Hematopoietic multipotent progenitor cell treated with erythropoietin and hydrocortisone succinate and interleukin-3 and kit ligand, for 6 days (in vitro differentiated cells): ENCODE results near the gene OGG1.

ENCODE experiments used
- DNase-seq: peaks from one replicate; pipeline ENCODE4 v3.0.0-alpha.2; 2015

OGG1 gene

DNA sequence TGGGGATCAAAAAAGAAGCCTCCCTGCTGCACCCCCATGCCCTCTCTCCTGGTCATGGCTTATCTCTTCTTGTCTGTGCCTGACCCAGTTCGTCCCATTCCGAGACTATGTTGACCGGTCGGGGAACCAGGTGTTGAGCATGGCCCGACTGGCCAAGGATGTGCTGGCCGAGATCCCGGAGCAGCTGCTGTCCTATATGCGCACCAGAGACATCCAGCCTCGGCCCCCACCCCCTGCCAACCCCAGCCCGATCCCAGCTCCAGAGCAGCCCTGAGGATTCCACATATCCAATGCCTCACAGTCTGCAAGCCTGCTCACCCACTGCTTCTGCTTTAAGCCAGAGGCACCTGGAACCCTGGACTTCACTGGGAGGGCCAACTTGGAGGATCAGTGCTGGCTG, 20.3 kb upstream of the OGG1 start:
- no peak for DNase-seq

DNA sequence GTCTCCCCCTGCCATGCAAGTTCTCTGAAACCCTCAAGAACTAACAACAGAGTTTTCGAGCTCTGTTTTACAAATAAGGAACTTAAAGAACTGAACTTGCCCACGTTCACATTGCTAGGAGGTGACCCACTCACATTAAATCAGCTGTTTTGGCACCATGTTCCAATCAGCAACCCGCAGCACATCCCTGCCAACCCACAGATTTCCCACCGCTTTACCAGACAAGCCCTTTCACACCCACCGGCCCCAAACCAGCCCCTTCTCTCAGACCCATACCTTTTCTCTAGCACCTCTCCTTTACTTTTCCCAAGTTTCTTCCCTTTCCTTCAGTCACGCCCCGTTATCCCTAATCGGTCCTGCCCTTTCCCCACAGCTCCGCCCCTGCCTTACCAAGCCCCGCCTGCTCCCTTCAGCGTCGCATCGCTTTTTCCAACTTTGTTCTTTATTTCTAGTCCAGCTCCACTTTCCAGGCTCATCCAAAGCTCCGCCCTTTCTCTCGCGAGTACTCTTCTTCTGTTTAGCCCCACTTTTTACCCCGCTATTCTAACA, 19.0 kb upstream of the OGG1 start:
- no peak for DNase-seq

DNA sequence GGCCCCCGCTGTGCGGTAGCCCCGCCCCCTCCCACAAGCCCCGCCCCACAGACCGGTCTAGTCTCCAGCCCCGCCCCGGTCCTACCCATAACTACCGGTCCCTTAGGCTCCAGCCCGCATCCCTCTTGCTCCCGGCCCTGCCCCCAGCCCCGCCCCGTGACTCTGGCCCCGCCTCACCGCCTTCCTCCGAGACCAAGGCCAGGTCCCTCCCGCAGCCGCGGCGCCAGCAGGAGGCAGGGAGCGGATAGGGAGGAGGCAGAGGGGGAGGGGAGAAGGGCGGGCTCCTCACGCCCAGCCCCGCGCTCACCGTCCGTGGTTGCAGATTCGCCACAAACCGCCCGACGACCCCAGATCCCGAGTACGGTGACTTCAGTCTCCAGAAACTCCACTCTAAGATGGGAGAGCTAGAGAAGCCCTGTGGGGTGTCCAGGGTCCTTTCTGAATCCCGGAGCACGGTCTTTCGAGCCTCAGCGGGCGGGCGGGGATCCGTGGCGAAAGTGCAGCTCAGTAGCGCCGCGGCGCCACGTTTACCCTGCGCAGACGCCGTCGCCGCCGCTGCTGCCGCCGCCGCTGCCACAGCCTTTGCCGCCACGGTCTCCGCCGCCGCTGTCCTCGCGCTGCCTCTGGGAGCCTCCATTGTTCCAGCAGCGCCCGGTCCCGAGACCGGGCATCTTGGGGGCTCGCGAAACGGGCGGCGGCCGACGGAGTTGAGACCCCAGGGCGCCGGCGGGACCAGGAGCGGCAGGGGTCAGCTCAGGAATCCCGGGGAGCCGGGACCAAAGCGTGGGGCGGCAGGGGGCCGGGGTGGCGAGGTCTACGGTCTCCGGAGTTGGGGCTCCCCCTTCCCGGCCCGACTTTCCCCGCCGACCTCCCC, 18.3 kb upstream of the OGG1 start, which contains the start of gene BRPF1:
TSS of gene BRPF1 (plus strand) at position 530 of the 874 bp plus-strand sequence. CDS start 2,406 bp downstream, outside the sequence.
- DNase-seq = peak; percentile 100

DNA sequence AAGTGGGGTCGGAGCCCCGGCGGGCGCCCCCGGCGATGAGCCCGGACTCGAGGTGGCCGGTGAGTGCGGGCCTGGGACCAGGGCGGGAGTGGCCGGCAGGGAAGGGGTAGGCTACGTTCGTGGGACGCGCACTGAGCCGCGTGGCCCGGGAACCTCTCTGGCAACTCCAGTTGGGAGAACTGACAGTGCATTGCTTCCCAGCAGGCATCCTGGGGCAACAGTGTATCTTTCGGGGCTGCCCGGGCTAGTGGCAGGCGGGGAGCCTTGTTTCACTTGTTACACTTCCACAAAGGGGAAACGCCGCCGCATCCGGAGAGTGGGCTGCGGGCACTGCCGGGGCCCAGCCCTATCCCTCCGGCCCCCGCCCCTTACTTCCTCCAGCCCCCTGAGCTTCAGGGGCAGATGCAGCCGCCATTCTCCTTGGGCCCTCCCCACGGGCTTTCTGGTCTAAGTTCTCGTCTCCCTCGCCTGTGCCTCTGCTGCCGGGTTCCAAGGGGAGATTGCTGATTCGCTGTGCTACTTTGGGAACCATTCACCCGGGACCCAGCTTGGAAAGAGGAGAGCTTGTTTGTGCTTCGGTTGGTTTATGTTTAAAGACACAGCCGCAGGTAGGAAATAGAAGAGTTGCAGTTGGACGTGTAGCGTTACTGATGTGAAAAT, 17.5 kb upstream of the OGG1 start:
- peak; percentile 59 for DNase-seq

DNA sequence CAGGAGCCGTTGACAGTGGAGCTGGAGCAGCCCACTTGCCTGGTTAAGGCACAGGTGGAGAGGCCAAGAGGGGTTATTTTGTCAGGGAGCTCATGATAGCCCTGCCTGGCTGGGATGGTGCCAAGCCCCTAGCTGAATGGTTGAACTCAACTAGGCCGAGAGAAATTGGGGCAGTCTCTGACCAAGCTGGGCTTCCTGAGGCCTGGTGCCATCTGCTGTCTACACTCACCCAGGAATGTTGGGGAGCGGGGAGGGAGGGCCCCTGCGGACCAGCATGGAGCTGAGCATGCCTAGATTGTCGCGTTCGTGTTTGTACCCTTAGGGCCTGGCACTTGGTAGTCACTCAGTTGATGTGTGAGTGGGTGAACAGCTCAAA, 17.0 kb upstream of the OGG1 start:
- DNase-seq = peak; percentile 46

DNA sequence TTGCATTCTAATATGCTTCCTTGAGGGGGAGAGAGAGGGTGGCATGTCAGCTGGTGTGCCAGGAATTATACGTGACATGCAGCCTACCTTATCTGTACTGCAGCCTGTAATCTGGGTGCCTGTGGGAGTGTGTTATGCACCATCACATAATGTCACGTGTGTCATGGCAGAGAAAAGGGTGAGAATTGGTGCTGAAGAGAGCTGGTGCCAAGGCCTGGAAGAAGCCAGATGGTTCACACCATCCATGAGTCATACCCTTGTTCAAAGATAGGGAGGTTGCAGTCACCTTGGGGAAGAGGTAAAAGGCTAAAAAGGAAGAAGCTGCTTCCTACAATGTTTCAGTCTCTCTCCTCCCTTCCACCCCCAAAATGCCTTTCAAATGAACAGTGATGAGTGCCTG, 12.9 kb upstream of the OGG1 start:
- DNase-seq = peak; percentile 22

DNA sequence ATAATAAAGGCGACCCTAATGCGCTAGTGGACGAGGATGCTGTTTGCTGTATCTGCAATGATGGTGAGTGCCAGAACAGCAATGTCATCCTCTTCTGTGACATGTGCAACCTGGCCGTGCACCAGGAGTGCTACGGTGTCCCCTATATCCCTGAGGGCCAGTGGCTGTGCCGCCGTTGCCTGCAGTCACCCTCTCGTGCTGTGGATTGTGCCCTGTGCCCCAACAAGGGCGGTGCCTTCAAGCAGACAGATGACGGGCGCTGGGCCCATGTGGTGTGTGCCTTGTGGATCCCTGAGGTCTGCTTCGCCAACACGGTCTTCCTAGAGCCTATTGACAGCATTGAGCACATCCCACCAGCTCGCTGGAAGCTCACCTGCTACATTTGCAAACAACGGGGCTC, 10.6 kb upstream of the OGG1 start:
- DNase-seq = no peak

DNA sequence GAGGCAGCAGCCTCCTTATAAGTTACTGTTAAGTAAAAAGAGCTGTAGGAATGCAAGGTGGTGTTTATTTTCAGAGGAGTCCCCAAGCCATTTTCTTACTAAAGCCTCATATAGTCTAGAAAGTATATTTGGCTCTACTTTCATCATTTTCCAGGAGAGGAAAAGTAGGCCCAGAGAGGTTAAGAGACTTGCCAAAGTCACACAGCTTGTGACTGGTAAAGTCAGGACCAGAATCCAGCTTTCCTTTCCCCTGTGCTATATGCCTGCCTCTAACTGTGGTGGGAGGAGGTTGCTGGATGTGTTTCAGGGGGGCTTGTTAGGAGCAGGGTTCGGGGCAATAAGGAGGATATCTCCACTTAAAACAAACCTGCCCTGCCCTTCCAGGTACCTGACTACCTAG, 7.2 kb upstream of the OGG1 start:
- no peak for DNase-seq

DNA sequence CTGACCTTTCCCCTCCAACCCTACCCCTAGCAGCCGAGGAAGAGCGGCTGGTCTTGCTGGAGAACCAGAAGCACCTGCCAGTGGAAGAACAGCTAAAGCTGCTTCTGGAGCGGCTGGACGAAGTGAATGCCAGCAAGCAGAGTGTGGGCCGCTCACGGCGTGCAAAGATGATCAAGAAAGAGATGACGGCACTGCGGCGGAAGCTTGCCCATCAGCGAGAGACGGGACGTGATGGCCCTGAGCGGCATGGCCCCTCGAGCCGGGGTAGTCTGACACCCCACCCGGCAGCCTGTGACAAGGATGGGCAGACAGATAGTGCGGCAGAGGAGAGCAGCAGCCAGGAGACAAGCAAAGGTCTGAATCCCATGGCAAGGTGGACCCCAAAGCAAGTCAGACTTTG, 6.2 kb upstream of the OGG1 start:
- no peak for DNase-seq

DNA sequence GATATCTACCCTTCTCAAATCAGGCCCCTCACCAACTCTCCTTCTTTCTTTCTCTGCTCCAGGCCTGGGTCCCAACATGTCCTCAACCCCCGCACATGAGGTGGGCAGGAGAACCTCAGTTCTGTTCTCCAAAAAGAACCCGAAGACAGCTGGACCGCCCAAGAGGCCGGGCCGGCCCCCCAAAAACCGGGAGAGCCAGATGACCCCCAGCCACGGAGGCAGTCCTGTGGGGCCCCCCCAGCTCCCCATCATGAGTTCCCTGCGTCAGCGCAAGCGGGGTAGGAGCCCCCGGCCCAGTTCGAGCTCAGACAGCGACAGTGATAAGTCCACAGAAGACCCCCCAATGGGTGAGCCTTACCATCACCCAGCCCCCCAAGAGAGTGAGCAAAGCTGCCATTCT, 5.6 kb upstream of the OGG1 start:
- no peak for DNase-seq

DNA sequence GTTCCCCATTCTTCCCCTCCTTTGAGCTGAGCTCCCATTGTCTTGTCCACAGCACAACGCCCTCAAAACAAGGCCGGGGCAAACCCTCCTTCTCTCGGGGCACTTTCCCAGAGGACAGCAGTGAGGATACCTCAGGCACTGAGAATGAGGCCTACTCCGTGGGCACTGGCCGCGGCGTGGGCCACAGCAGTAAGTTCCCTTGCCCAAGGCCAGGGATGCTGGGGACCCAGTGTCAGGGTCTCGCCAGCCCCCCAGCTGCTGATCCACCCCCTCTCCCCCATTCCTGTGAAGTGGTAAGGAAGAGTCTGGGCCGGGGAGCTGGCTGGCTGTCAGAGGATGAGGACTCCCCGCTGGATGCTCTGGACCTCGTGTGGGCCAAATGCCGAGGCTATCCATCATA, 4.2 kb upstream of the OGG1 start:
- DNase-seq = no peak

DNA sequence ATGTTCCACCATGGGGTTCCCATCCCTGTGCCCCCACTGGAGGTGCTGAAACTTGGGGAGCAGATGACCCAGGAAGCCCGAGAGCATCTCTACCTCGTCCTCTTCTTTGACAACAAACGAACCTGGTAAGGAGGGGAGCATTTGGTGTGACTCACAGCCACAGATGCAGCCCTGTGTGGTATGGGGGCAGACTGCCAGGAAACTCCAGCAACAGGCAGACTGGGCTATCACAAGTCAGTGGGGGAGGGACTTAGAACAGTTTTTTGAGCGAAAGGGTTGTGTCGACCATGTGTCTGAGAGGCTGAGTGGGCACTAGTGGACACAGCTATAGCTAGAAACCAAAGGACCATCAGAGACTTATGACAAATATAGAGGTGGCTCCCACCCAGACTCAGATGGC, 3.4 kb upstream of the OGG1 start:
- DNase-seq = no peak

DNA sequence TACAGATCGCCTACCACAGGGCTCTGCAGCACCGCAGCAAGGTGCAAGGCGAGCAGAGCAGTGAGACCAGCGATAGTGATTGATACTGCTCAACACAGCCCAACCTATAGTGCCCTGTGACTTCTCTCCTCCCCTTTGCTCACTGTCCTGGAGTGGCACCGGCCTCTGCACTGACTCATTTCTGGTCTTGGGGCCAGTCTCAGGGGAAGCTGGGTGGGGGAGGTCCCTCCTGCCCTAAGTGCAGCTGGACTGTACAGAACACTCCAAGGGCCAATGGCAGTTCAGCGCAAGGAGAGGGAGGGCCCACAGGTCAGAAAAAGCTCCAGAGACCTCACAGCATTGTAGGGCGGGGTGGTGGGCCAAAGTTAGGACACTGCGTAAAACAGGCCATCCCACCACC, 2.5 kb upstream of the OGG1 start:
- DNase-seq = no peak

DNA sequence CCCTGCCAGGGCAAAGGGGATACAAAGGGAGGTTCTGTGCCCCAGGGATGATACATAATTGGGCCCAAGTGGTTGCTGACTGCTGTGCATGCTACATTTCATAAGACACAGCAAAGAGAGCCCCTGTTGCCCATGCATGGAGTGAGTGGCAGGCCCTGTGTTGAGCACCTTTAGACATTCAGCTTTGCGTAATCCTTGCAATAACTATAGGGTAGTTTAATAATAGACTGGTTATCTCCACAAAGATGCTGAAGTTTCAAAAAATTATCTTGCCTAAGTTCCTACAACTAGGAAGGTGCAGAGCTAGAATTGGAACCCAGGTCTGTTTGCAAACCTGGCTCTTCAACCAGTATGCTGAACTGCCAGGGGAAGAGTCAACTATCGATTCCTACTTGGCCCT, 1.7 kb upstream of the OGG1 start:
- DNase-seq = no peak

DNA sequence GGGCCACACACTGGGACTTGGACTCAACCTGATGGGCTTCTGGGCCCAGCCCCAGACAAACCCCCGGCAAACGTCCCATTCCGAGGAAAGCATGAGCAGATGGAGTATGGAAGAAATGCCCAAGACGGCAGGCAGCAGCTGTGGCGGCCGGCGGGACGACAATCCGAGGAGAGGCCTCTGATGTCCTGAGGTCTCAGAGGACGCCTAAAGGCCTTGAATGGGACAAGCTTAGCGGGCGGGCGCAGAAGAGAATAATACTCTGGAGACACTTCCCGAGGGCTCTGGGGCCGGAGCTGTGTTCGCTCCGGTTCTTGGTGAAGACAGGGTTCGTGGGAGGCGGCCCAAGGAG, 482 bp upstream of the OGG1 start:
- no peak for DNase-seq

DNA sequence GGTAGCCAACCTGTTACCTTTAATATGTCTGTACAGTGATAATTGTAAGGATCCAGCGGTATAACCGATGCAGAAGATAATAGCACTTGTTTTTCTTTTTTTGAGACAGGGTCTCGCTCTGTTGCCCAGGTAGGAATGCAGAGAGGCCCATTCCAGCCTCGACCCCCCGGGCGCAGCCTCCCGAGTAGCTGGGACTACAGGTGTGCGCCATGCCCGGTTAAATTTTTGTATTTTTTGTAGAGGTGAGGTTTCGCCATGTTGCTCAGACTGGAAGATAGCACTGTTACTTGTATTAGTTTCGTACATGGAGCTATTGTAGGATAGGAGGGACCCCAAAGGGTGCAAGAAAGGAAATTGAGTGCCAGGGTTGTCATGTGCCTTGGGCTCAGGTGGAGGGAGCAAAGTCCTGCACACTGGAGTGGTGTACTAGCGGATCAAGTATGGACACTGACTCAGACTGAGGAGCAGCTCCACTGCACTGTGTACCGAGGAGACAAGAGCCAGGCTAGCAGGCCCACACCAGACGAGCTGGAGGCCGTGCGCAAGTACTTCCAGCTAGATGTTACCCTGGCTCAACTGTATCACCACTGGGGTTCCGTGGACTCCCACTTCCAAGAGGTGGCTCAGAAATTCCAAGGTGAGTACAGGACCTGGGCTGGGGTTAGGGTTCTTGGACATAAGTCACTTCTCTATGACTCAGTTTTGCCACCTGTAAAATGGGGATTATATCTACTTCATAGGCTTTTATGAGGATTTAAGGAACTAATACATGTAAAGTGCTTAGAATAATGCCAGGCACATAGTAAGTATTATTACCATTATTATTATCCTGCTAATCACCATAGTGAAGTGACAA, 1.0 kb downstream of the OGG1 start:
- peak; percentile 34 for DNase-seq

DNA sequence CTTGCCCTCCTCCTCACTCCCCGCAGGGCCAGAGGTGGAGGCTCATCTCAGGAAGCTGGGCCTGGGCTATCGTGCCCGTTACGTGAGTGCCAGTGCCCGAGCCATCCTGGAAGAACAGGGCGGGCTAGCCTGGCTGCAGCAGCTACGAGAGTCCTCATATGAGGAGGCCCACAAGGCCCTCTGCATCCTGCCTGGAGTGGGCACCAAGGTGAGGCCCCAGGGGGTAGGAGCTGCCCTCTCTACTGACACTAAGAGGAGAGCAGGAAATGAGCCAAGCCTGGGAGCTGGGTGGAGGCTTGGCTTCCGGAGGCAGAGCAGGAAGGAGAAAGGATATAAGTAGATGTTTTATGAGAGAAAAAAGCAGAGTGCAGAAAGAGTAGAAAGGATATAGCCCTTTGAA, 4.9 kb downstream of the OGG1 start:
- no peak for DNase-seq

DNA sequence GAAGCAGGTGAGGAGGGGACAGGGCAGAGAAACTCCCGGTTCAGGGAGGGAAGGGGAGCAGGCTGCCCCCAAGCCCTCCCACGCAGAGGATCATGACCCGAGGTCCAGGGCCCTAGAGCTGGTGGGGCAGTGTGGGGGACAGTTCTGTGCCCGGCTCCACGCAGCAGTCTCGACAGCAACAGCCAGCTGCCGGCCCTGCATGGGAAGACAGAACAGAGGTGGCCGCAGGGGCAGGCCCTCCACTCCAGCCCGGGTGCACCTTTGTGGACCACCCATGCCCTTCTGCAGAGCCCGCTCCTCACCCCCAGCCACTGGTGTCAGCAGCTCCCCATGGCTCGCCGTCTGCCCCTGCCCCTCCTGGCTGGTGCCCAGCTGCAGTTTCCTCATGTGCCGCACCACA, 7.7 kb downstream of the OGG1 start:
- no peak for DNase-seq

DNA sequence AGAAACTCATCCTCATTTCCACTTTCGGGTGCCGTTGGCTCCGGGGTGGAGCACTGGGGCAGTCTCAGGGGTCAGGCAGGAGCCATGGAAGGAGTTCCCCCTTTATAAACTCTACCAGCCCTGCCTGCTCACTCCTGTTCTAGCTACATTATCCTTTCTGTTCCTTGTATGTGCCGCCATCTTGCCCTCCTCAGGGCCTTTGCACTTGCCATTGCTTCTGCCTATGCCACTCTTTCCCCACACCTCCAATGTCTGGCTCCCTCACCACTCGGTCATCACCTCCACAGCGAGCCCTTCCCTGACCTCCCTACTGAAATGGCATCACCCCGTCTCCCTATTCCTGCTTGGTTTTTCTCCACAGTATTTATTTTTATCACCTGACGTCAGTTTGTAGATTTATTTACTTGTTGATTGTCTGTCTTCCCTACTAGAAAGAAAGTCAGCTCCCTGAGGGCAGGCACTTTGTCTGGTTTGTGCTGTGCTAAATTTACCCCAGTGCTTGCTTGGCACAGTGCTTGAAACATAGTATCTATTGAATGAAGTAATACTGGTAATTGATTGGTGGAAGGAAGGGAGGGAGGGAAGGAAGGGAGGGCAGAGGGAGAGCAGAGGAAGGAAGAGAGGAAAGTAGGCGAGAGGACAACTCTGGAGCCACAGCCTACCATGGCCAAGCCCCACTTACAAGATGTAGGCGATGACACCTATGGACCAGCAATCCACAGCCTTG, 11.2 kb downstream of the OGG1 start:
- DNase-seq = no peak

DNA sequence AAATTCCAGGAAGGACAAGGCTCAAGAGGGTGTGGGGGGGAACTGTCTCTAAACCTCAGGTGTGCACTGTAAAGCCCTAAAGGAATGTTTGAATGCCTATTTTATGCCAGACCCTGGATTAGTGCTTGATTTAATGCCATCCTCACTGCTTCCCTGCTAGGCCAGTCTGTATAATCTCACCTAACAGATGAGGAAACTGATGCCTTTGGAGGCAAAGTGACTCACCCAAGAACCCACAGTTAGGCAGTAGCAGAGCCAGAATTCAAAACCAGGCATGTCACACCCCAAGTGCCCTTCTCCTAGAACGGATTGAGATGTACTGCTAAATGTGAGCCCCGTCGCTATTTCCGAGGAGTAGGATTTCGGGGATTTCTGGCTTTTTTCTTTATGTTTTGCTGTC, 12.2 kb downstream of the OGG1 start:
- DNase-seq = no peak

DNA sequence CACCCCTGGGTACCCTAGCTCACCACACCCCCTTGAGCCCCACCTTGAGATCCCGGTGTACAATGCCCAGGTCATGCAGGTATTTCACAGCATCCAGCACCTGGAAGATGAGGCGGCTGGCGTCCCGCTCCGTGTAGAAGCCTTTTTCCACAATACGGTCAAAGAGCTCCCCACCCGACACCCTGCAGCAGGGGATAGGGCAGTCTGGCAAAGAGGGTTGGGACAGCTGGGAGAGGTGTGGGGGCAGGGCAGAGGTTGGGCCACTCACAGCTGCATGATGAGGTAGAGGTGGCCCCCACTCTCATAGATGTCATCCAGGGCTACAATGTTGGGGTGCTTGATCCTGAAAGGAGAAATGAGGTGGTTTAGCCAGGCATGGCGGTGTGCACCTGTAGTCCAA, 13.1 kb downstream of the OGG1 start:
- no peak for DNase-seq

DNA sequence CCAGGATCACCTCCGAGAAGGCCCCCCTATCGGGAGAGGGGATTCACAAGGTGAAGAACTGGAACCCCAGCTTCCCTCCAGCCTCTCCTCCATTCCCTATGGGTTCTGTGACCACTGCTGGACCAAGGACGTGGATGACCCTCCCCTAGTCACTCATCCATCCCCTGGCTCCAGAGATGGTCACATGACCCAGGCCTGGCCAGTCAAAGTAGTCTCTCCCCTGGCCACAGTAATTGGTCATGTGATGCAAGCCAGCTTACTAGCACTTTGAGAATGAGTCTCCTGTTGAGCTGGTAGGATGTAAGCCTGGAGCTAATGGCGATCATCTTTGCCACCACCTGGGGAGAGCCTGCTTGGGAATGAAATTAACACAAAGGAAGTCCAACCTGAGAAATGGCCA, 16.1 kb downstream of the OGG1 start:
- DNase-seq = no peak

DNA sequence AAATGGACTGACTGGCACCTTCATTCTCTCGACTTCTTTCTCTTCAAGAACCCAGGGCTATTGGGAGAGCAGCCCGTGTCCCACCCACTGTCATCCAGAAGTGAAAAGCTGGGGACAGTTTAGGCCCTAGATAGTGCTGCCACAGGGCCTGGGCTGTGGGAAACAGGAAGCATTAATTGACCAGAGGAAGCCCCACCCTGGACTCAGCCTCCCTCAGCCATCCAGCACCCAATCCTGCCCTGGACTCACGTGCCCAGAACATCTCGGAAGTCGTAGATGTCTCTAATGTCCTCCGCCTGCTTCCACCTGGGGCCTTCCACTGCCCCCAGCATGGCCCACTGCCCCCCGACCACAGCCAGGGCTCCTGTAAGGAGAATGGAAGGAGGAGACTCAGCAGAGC, 17.7 kb downstream of the OGG1 start:
- DNase-seq = peak; percentile 33
